ENCODE data around the gene CCDC92.

CCDC92 gene

DNA sequence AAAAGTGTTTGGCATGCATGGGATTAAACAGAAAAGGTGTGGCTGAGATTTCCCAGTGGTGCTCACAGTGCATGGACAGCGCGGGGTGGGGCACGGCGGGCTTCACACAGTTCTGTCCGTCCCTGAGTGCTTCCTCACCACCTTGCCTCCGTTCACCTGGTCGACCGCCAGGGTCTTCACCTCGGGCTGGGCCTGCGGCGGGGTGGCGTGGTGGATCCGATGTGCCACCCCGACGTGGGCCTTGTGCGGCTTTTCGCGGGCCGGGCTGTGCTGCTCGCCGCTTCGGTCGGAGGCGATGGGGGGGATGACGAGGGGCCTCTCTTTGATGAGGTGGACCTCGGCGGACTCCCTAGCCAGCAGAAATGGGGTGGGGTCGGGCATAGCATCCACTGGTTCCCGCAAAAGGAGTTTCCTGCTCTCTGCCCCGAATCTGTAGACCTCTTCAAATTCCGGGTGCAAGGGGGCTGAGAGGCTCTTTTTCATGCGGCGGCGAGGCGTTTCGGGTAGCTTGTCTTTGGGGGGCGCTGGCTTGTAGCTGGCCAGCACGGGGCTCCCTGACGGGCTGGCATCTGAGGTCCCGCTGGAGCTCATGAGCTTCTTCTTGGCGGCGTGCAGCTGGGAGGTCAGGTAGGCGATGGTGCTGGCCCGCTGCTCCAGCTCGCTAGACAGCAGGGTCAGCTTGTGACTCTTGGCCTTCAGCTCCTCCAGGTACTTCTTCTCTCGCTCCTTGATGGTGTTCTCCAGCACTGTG, 35.5 kb downstream of the CCDC92 start:
- Histone ChIP-seq H3K9me3 (ENCODE audit: control insufficient read depth, low read length) (no peaks in the 10 kb centered on the region), H3K4me3 (ENCODE audit: insufficient read depth, low read depth, low read length) (no peak overlapping the region), H3K36me3 (ENCODE audit: control insufficient read depth, insufficient read depth, low read length) (no peaks in the 10 kb centered on the region), H3K4me1 (ENCODE audit: control insufficient read depth, insufficient read depth, low read length) (no peaks in the 10 kb centered on the region), H3K27ac (ENCODE audit: insufficient read depth, low read depth, low read length, poor library complexity, severe bottlenecking) (no peak overlapping the region), H3K27me3 (ENCODE audit: control insufficient read depth, insufficient read depth, low read length, poor library complexity, severe bottlenecking) (no peaks in the 10 kb centered on the region)
- 95 to 96% methylated on average over 46 of the region's 46 CpGs for WGBS, 2 experiments

DNA sequence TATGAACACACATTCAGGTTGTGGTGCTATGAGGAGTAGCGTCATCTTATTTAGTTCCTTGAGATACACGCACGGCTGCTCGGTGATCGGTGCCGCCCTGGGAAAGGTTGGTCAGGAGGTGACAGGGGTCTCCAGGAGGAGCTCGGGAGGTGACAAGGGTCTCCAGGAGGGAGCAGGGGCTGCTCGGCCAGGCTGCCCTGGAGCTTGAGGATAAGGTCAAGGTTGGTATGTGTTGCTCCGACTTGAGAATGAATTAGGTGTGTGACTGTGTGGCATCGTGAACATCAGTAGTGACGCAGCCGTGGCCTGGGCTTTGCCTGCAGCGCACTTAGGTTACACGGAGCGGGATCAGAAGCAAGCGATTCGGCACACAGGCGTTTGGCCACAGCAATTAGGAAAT, 36.2 kb downstream of the CCDC92 start:
- Histone ChIP-seq H3K27ac (ENCODE audit: insufficient read depth, low read depth, low read length, poor library complexity, severe bottlenecking) (no peak overlapping the region), H3K4me1 (ENCODE audit: control insufficient read depth, insufficient read depth, low read length) (no peaks in the 10 kb centered on the region), H3K9me3 (ENCODE audit: control insufficient read depth, low read length) (no peaks in the 10 kb centered on the region), H3K27me3 (ENCODE audit: control insufficient read depth, insufficient read depth, low read length, poor library complexity, severe bottlenecking) (no peaks in the 10 kb centered on the region), H3K4me3 (ENCODE audit: insufficient read depth, low read depth, low read length) (no peak overlapping the region), H3K36me3 (ENCODE audit: control insufficient read depth, insufficient read depth, low read length) (no peaks in the 10 kb centered on the region)
- 93 to 96% methylated on average over 18 of the region's 18 CpGs for WGBS, 2 experiments

DNA sequence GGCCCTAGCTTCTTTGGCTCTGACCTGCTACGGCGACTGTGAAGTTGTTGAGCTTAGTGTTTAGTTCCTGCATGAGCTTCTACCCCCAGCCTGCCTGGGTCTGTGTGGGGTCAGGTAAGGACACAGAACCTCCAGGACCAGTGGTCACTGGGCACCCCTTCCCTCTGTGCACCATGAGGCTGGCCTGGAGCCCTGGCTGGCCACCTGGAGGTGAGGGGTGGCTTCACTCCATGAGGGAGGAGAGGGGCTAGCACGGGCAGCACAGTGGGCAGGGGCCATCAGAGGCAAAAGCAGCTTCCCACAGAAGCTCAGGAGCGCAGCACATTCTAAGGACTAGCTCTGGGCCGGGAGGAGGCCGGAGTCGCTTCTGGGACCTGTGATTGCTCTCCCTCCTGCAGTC, 36.7 kb downstream of the CCDC92 start:
- WGBS, 2 experiments = 90 to 93% methylated on average over 7 of the region's 7 CpGs
- H3K27ac ChIP-seq (ENCODE audit: insufficient read depth, low read depth, low read length, poor library complexity, severe bottlenecking) = no peak overlapping the region
- H3K4me3 ChIP-seq (ENCODE audit: insufficient read depth, low read depth, low read length) = no peak overlapping the region
- H3K27me3 ChIP-seq (ENCODE audit: control insufficient read depth, insufficient read depth, low read length, poor library complexity, severe bottlenecking) = no peaks in the 10 kb centered on the region
- no peaks in the 10 kb centered on the region for H3K9me3 ChIP-seq (ENCODE audit: control insufficient read depth, low read length)
- no peaks in the 10 kb centered on the region for H3K36me3 ChIP-seq (ENCODE audit: control insufficient read depth, insufficient read depth, low read length)
- H3K4me1 ChIP-seq (ENCODE audit: control insufficient read depth, insufficient read depth, low read length) = no peaks in the 10 kb centered on the region

DNA sequence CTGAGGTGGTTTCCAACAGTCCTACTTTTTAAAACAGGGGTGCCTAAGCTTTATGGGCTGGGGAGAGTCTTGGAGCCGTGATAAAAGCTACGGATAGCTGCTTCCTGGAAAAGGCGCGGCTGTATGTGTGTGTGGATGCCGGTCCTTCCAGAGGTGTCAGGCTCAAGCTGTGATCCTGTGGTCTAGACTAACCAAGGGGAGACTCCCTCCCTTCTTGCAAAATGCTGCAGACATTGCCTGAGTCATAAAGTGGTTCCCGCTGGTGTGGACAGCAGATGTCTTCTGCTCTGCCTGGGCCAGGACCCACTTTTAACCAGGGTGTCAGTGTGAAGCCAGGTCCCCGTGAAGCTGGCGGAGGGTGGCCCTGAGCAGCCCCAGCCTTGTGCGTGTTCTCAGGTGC, 37.8 kb downstream of the CCDC92 start:
- no peak overlapping the region for H3K4me3 ChIP-seq (ENCODE audit: insufficient read depth, low read depth, low read length)
- H3K27ac ChIP-seq (ENCODE audit: insufficient read depth, low read depth, low read length, poor library complexity, severe bottlenecking) = no peak overlapping the region
- WGBS, 2 experiments = 90 to 92% methylated on average over 9 of the region's 9 CpGs
- no peaks in the 10 kb centered on the region for H3K9me3 ChIP-seq (ENCODE audit: control insufficient read depth, low read length)
- H3K4me1 ChIP-seq (ENCODE audit: control insufficient read depth, insufficient read depth, low read length) = no peaks in the 10 kb centered on the region
- H3K36me3 ChIP-seq (ENCODE audit: control insufficient read depth, insufficient read depth, low read length) = no peaks in the 10 kb centered on the region
- H3K27me3 ChIP-seq (ENCODE audit: control insufficient read depth, insufficient read depth, low read length, poor library complexity, severe bottlenecking) = no peaks in the 10 kb centered on the region

DNA sequence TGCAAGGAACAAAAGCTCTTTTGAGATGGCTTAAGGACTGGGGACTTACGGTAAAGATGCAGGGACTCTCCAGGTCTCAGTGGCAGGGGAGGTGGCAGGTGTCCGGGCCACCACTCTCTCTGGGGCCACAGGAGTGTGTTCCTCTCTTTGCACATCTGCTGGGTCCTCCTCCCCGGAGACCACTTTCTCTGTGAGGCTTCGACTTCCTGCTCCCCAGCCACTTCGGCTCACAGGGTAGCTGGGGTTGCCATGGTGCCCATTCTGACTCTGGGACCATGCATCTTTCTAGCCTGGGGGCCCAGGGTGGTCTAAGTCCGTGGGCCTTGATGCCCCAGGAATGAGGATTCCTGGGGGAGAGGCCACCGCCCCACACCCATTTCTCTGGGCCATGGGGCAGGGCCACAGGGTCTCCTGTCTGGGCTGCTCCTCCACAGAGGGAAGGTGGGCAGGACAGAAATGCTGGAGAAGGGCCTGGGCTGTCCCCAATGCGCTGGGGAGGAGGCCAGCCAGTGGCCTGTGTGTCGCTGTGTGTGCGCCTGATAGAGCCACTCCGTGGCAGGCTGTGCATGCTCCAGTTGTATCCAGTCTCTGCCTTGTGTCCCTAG, 38.5 kb downstream of the CCDC92 start:
- Histone ChIP-seq H3K4me1 (ENCODE audit: control insufficient read depth, insufficient read depth, low read length) (no peaks in the 10 kb centered on the region), H3K27me3 (ENCODE audit: control insufficient read depth, insufficient read depth, low read length, poor library complexity, severe bottlenecking) (no peaks in the 10 kb centered on the region), H3K4me3 (ENCODE audit: insufficient read depth, low read depth, low read length) (no peak overlapping the region), H3K36me3 (ENCODE audit: control insufficient read depth, insufficient read depth, low read length) (no peaks in the 10 kb centered on the region), H3K27ac (ENCODE audit: insufficient read depth, low read depth, low read length, poor library complexity, severe bottlenecking) (no peak overlapping the region), H3K9me3 (ENCODE audit: control insufficient read depth, low read length) (no peaks in the 10 kb centered on the region)
- 89 to 90% methylated on average over 11 of the region's 11 CpGs for WGBS, 2 experiments

DNA sequence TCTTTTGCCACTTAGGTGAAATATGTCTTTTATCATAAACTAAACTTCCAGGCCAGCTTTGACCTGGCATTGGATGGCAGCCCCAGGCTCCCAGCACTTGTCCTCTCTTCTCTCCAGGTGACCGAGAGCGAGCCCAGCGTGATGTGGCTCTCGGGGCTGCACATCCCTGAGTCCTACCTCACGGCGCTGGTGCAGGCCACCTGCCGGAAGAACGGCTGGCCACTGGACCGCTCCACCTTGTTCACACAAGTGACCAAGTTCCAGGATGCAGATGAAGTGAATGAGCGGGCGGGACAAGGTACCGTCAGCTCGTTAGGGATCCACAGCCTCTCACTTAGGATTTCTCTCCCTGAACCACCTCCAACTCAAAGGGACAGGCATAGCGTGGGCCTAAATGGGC, 39.4 kb downstream of the CCDC92 start:
- Histone ChIP-seq H3K36me3 (ENCODE audit: control insufficient read depth, insufficient read depth, low read length) (no peaks in the 10 kb centered on the region), H3K4me3 (ENCODE audit: insufficient read depth, low read depth, low read length) (no peak overlapping the region), H3K4me1 (ENCODE audit: control insufficient read depth, insufficient read depth, low read length) (no peaks in the 10 kb centered on the region), H3K27me3 (ENCODE audit: control insufficient read depth, insufficient read depth, low read length, poor library complexity, severe bottlenecking) (no peaks in the 10 kb centered on the region), H3K9me3 (ENCODE audit: control insufficient read depth, low read length) (no peaks in the 10 kb centered on the region), H3K27ac (ENCODE audit: insufficient read depth, low read depth, low read length, poor library complexity, severe bottlenecking) (no peak overlapping the region)
- WGBS, 2 experiments = 93 to 96% methylated on average over 14 of the region's 14 CpGs

DNA sequence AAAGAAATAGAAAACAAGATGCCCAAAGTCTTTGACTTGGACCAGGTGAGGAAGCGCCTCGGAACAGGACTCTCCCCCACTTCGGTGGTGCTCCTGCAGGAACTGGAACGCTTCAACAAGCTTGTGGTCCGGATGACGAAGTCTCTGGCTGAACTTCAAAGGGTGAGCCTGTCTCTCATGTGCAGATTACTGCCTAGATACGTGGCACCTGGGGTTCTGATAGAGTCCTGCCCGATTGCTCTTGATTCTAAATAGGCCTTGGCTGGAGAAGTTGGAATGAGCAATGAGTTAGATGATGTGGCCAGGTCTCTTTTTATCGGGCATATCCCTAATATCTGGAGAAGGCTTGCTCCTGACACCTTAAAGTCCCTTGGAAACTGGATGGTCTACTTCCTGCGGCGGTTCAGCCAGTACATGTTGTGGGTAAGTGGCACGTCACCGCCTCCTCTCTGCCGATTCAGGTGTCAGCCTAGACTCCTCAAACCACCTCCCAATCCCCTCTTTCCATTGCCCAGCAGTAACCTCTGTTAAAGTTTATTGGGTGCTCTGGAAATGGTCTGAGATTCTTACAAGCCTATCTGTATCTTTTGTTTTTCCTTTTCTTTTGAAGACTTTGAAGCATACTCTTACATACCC, 40.8 kb downstream of the CCDC92 start:
- Histone ChIP-seq H3K36me3 (ENCODE audit: control insufficient read depth, insufficient read depth, low read length) (no peaks in the 10 kb centered on the region), H3K9me3 (ENCODE audit: control insufficient read depth, low read length) (no peaks in the 10 kb centered on the region), H3K27me3 (ENCODE audit: control insufficient read depth, insufficient read depth, low read length, poor library complexity, severe bottlenecking) (no peaks in the 10 kb centered on the region), H3K27ac (ENCODE audit: insufficient read depth, low read depth, low read length, poor library complexity, severe bottlenecking) (no peak overlapping the region), H3K4me3 (ENCODE audit: insufficient read depth, low read depth, low read length) (no peak overlapping the region), H3K4me1 (ENCODE audit: control insufficient read depth, insufficient read depth, low read length) (no peaks in the 10 kb centered on the region)
- 89 to 92% methylated on average over 14 of the region's 14 CpGs for WGBS, 2 experiments

DNA sequence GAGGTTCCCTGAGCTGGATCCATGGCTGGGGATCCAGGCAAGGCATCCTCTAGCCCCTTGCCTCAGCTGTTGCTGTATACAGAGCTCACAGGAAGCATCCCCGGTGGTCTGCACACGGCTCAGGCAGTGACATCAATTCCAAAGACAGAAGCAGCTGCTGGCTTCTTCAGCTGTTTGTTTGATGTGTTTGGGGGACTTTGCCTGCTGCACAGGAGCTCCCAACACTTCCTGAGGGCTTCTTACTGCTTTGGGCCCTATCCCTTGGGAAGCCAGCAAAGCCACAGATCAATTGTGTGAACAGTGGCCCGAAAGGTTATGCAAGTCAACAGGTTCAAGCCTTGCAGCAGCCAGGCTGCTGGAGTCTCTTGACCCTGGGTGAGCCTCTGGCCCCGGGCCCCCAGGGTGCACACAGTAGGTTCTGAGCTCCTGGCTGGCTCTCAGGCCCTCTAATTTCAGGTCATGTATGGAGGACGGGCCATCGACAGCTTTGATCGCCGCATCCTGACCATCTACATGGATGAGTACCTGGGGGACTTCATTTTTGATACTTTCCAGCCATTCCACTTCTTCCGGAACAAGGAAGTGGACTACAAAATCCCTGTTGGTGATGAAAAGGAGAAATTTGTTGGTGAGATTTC, 42.6 kb downstream of the CCDC92 start:
- H3K36me3 ChIP-seq (ENCODE audit: control insufficient read depth, insufficient read depth, low read length) = no peaks in the 10 kb centered on the region
- H3K4me3 ChIP-seq (ENCODE audit: insufficient read depth, low read depth, low read length) = no peak overlapping the region
- H3K9me3 ChIP-seq (ENCODE audit: control insufficient read depth, low read length) = no peaks in the 10 kb centered on the region
- no peaks in the 10 kb centered on the region for H3K4me1 ChIP-seq (ENCODE audit: control insufficient read depth, insufficient read depth, low read length)
- no peak overlapping the region for H3K27ac ChIP-seq (ENCODE audit: insufficient read depth, low read depth, low read length, poor library complexity, severe bottlenecking)
- 92 to 93% methylated on average over 9 of the region's 9 CpGs for WGBS, 2 experiments
- H3K27me3 ChIP-seq (ENCODE audit: control insufficient read depth, insufficient read depth, low read length, poor library complexity, severe bottlenecking) = no peaks in the 10 kb centered on the region

DNA sequence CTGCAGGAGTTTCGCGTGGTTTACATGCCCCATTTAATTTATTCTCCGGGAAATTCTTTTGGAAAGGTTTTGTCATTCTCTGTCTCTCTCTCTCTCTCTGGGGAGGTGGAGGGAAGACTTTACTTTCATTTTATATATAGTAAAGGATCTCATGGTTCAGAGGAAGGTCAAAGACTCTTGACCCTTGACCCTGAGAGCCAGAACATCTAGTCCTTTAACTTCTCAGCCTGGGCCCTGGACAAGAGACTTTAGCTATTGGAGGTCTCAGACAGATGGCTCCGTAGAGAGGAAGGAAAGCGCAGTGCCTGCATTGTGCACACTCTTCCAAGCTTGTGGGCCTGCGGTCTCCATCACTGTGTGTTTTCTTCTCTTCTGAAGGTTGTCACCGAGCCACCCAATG, 43.7 kb downstream of the CCDC92 start:
- Histone ChIP-seq H3K4me1 (ENCODE audit: control insufficient read depth, insufficient read depth, low read length) (no peaks in the 10 kb centered on the region), H3K36me3 (ENCODE audit: control insufficient read depth, insufficient read depth, low read length) (no peaks in the 10 kb centered on the region), H3K9me3 (ENCODE audit: control insufficient read depth, low read length) (no peaks in the 10 kb centered on the region), H3K27ac (ENCODE audit: insufficient read depth, low read depth, low read length, poor library complexity, severe bottlenecking) (no peak overlapping the region), H3K27me3 (ENCODE audit: control insufficient read depth, insufficient read depth, low read length, poor library complexity, severe bottlenecking) (no peaks in the 10 kb centered on the region), H3K4me3 (ENCODE audit: insufficient read depth, low read depth, low read length) (no peak overlapping the region)
- WGBS, 2 experiments = 94 to 95% methylated on average over 4 to 5 of the region's 7 CpGs

DNA sequence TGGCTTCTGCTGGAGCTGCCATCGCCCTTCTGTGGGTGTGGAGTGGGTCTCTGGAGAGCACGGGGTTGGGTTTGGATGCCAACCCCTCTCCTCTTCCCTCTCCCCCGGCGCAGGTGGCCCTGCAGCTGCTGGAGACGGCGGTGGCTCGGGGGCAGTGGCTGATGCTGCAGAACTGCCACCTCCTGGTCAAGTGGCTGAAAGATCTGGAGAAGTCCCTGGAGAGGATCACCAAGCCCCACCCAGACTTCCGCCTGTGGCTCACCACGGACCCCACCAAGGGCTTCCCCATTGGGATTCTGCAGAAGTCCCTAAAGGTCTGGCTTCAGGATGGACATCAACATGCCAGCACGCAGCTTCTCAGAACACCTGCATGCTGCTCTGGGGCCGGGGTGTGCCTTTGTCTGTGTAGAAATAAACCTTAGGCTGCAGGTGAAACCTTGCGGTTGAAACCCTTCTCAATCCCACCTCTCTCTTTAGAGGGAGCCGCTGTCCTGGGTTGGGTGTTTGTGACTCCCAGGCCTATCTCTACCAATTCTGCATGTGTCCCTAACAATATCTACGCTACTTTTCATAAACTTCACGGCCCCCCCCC, 44.3 kb downstream of the CCDC92 start:
- WGBS, 2 experiments = 86 to 87% methylated on average over 15 of the region's 15 CpGs
- H3K4me1 ChIP-seq (ENCODE audit: control insufficient read depth, insufficient read depth, low read length) = no peaks in the 10 kb centered on the region
- H3K27ac ChIP-seq (ENCODE audit: insufficient read depth, low read depth, low read length, poor library complexity, severe bottlenecking) = no peak overlapping the region
- H3K9me3 ChIP-seq (ENCODE audit: control insufficient read depth, low read length) = no peaks in the 10 kb centered on the region
- no peaks in the 10 kb centered on the region for H3K27me3 ChIP-seq (ENCODE audit: control insufficient read depth, insufficient read depth, low read length, poor library complexity, severe bottlenecking)
- no peak overlapping the region for H3K4me3 ChIP-seq (ENCODE audit: insufficient read depth, low read depth, low read length)
- no peaks in the 10 kb centered on the region for H3K36me3 ChIP-seq (ENCODE audit: control insufficient read depth, insufficient read depth, low read length)
